Liver (tissue), 9 donors: ENCODE data around the gene BIRC6. TPM values are rescaled to one million over a fixed set of nuclear protein-coding genes. Genes with fewer than 3 reads are reported as not detected.

Source experiments
- DNase-seq: peaks from one replicate; pipeline ENCODE4 v3.0.0-alpha.2; 2017; ENCODE audit warnings: low spot score
- H3K27ac ChIP-seq, 2 donors: one replicate each; pipeline ENCODE4 v1.7.0; 2013; ENCODE audit warnings: inconsistent platforms in 2 of 2, low read length in 2 of 2, control low read depth in 1 of 2, low read depth in 1 of 2, mild to moderate bottlenecking in 1 of 2
- H3K27me3 ChIP-seq, 4 donors: one replicate each; pipeline versions ENCODE4 v1.6.1 to v1.7.0; 2013; ENCODE audit warnings: low read length in 3 of 4, inconsistent platforms in 1 of 4, mild to moderate bottlenecking in 1 of 4, moderate library complexity in 1 of 4; ENCODE audit not compliant: control insufficient read depth in 4 of 4, insufficient read depth in 4 of 4
- H3K36me3 ChIP-seq, 4 donors: one replicate each; pipeline versions ENCODE4 v1.6.1 to v1.7.0; 2013; ENCODE audit warnings: low read length in 3 of 4, mild to moderate bottlenecking in 3 of 4, low read depth in 1 of 4, moderate library complexity in 1 of 4; ENCODE audit not compliant: control insufficient read depth in 4 of 4, insufficient read depth in 3 of 4
- H3K4me1 ChIP-seq, 4 donors: one replicate each; pipeline versions ENCODE4 v1.6.1 to v1.7.0; 2013; ENCODE audit warnings: low read length in 3 of 4, mild to moderate bottlenecking in 3 of 4, moderate library complexity in 1 of 4; ENCODE audit not compliant: control insufficient read depth in 4 of 4, insufficient read depth in 4 of 4
- H3K4me3 ChIP-seq, 3 donors: one replicate each; pipeline versions ENCODE4 v1.6.1 to v1.7.0; 2013; ENCODE audit warnings: low read length in 3 of 3, control low read depth in 1 of 3, low read depth in 1 of 3, mild to moderate bottlenecking in 1 of 3
- H3K9ac ChIP-seq, 2 donors: one replicate each; pipeline ENCODE4 v1.7.0; 2013; ENCODE audit warnings: low read length in 2 of 2, mild to moderate bottlenecking in 2 of 2, moderate library complexity in 2 of 2, control low read depth in 1 of 2, low read depth in 1 of 2
- H3K9me3 ChIP-seq, 4 donors: one replicate each; pipeline versions ENCODE4 v1.6.1 to v1.7.0; 2013; ENCODE audit warnings: low read length in 3 of 4; ENCODE audit not compliant: control insufficient read depth in 4 of 4
- ATF3 ChIP-seq: IDR thresholded peaks from 2 replicates; pipeline ENCODE4 v1.6.1; 2016; ENCODE audit warnings: antibody characterized with exemption
- CTCF ChIP-seq: fragments of 150-350 bp; IDR thresholded peaks from 2 replicates; pipeline ENCODE4 v1.5.1; 2017; ENCODE audit warnings: improper control_type of control experiment, low read depth, low read length; ENCODE audit not compliant: missing input control
- EGR1 ChIP-seq, 2 donors: IDR thresholded peaks; 2 replicates each; pipeline ENCODE4 v1.6.1; 2016 to 2018; ENCODE audit warnings: antibody characterized with exemption in 2 of 2, low read depth in 2 of 2
- FOXA2 ChIP-seq: IDR thresholded peaks from 2 replicates; pipeline ENCODE4 v1.6.1; 2016; ENCODE audit warnings: antibody characterized with exemption
- GABPA ChIP-seq, 2 donors: IDR thresholded peaks in 1 of 2; conservative IDR thresholded peaks in 1 of 2; 2 replicates each; pipeline ENCODE4 v1.6.1; 2016; ENCODE audit warnings: antibody characterized with exemption in 2 of 2, mild to moderate bottlenecking in 1 of 2, moderate library complexity in 1 of 2
- HNF4G ChIP-seq: IDR thresholded peaks from 2 replicates; pipeline ENCODE4 v1.6.1; 2016; ENCODE audit warnings: antibody characterized with exemption
- JUND ChIP-seq, 2 donors: IDR thresholded peaks; 2 replicates each; pipeline ENCODE4 v1.6.1; 2016; ENCODE audit warnings: antibody characterized with exemption in 2 of 2
- MAX ChIP-seq: IDR thresholded peaks from 2 replicates; pipeline ENCODE4 v1.6.1; 2016; ENCODE audit warnings: antibody characterized with exemption
- NR2F2 ChIP-seq: IDR thresholded peaks from 2 replicates; pipeline ENCODE4 v1.6.1; 2016; ENCODE audit warnings: antibody characterized with exemption
- REST ChIP-seq: IDR thresholded peaks from 2 replicates; pipeline ENCODE4 v1.6.1; 2016; ENCODE audit warnings: antibody characterized with exemption, mild to moderate bottlenecking
- RXRA ChIP-seq, 2 donors: IDR thresholded peaks; 2 replicates each; pipeline ENCODE4 v1.6.1; 2017 to 2018; ENCODE audit warnings: antibody characterized with exemption in 2 of 2, mild to moderate bottlenecking in 1 of 2
- SP1 ChIP-seq: IDR thresholded peaks from 2 replicates; pipeline ENCODE4 v1.6.1; 2018; ENCODE audit warnings: antibody characterized with exemption, mild to moderate bottlenecking
- YY1 ChIP-seq: IDR thresholded peaks from 2 replicates; pipeline ENCODE4 v1.6.1; 2016; ENCODE audit warnings: antibody characterized with exemption, mild to moderate bottlenecking
- ZBTB33 ChIP-seq: IDR thresholded peaks from 2 replicates; pipeline ENCODE4 v1.6.1; 2016; ENCODE audit warnings: antibody characterized with exemption
- WGBS: extraction: QIAGEN DNeasy Blood & Tissue Kit; methylation state at CpG from one replicate; pipeline ENCODE4 v1.1.7; 2013; 5-methylcytosine and 5-hydroxymethylcytosine counted together
- polyA plus RNA-seq, 2 donors: library from polyadenylated mRNA; stranded (reverse) in 1 of 2; unstranded in 1 of 2; fragments of 200-250 nt in 1 of 2; fragments of >200 nt in 1 of 2; fragmentation: Nextera tagmentation in 1 of 2; extraction: Ambion mirVana in 1 of 2; gene quantifications; one replicate each; pipeline versions ENCODE4 v1.2.1 to v1.2.3, GENCODE V29; 2013 to 2015
- total RNA-seq, 2 donors: library from RNA; depleted of rRNA; stranded (reverse); fragments of >200 nt; gene quantifications; one replicate each; pipeline ENCODE4 v1.2.3, GENCODE V29; 2014
- donor health status: healthy.
- donor health status: healthy.
- donor health status: healthy.
- donor health status: healthy.
- donor health status: healthy.

The BIRC6 gene
- total and polyA plus RNA-seq, 4 donors, result 11.1 to 171 (median 45.2) TPM

GRCh38 chr2:32626639-32627221 lies 269.9 kb downstream of the BIRC6 start (continued):
- TF ChIP-seq MAX, result no peak
- no peak for TF ChIP-seq ZBTB33
- no peak for TF ChIP-seq SP1
- no peak for TF ChIP-seq FOXA2

- H3K9ac ChIP-seq, result peak overlapping the region; percentile 41 to 71
- WGBS, result 2% methylated on average over 16 of the region's 16 CpGs
- peak overlapping the region; percentile 94 to 97 (median 94) for H3K4me3 ChIP-seq
- H3K27me3 ChIP-seq, result no peaks in the 10 kb centered on the region
- no peak for TF ChIP-seq NR2F2
- TF ChIP-seq CTCF, result no peak
- TF ChIP-seq RXRA (IDR thresholded peaks at IDR 0.05), result no peak
- TF ChIP-seq JUND (IDR thresholded peaks at IDR 0.05), result no peak
- no peak for TF ChIP-seq HNF4G
- TF ChIP-seq SP1, result no peak
- TF ChIP-seq ATF3, result no peak
- no peak for TF ChIP-seq YY1
- TF ChIP-seq EGR1 (IDR thresholded peaks at IDR 0.05; ENCODE audit: low read depth in 2 of 2), result no peak
- no peak for TF ChIP-seq REST
- TF ChIP-seq MAX, result no peak
- no peak for TF ChIP-seq GABPA (IDR thresholded peaks at IDR 0.05 in 1 of 2, conservative IDR thresholded peaks at IDR 0.05 in 1 of 2)
- H3K9me3 ChIP-seq, result no peaks in the 10 kb centered on the region
- peaks cover 0 to 7% (median under 1%) of the 10 kb centered on the region in 4 donors for H3K36me3 ChIP-seq
- peak overlapping the region; percentile 35 to 42 for H3K27ac ChIP-seq
- H3K4me1 ChIP-seq, result peaks cover 3 to 11% (median 6%) of the 10 kb centered on the region in 4 donors
- peak; percentile 47 for DNase-seq
These were observed 270.6 kb downstream of the BIRC6 start for GRCh38 chr2:32627441-32627813.
